Lower leg skin (tissue), 4 donors: ENCODE data around the gene SLC46A1. TPM values are rescaled to one million over a fixed set of nuclear protein-coding genes. Genes with fewer than 3 reads are reported as not detected.
"Not testable (repeated sequence)": the region's sequence is repeated elsewhere in the genome, so short reads cannot be mapped to it uniquely, and the experiment has no call there.

Experiments used
- DNase-seq, 2 donors: peaks; one replicate each; pipeline ENCODE4 v3.0.0-alpha.2; 2019; ENCODE audit warnings: low spot score in 2 of 2
- H3K4me3 ChIP-seq: fragments of 200-600 bp; sonication (generic); 2 replicates; pipeline ENCODE4 v1.5.1; 2017; ENCODE audit warnings: mild to moderate bottlenecking, low read depth; ENCODE audit not compliant: poor library complexity, severe bottlenecking
- POLR2A ChIP-seq, 2 donors: fragments of 450-650 bp; IDR thresholded peaks; one replicate each; pipeline ENCODE4 v1.6.1; 2016 to 2017; ENCODE audit warnings: antibody characterized with exemption in 2 of 2, mild to moderate bottlenecking in 1 of 2, moderate library complexity in 1 of 2
- WGBS, 2 donors: methylation state at CpG; one replicate each; pipeline ENCODE4 v1.1.5; 2018; 5-methylcytosine and 5-hydroxymethylcytosine counted together
- intact Hi-C: fragments of 100-400 bp; cut with DNase I; formaldehyde crosslinking; loops from one replicate; pipeline ENCODE4 v1.15.0; 2023; ENCODE audit warnings: low total_unique reads
- total RNA-seq, 4 donors: library from RNA; depleted of rRNA; stranded (reverse); fragments of >200 nt; gene quantifications; one replicate each; pipeline ENCODE4 v1.1.0, GENCODE V29; 2016
- TF ChIP-seq, protein P1 (sequence below), 3 donors: fragments of 450-650 bp; IDR thresholded peaks; one replicate each; pipeline ENCODE4 v1.5.1; 2016; ENCODE audit warnings: antibody characterized with exemption in 3 of 3, mild to moderate bottlenecking in 3 of 3, moderate library complexity in 2 of 3

Gene SLC46A1
- total RNA-seq, 4 donors from 2014 or later = 0.89 to 11.5 (median 4.5) TPM

DNA sequence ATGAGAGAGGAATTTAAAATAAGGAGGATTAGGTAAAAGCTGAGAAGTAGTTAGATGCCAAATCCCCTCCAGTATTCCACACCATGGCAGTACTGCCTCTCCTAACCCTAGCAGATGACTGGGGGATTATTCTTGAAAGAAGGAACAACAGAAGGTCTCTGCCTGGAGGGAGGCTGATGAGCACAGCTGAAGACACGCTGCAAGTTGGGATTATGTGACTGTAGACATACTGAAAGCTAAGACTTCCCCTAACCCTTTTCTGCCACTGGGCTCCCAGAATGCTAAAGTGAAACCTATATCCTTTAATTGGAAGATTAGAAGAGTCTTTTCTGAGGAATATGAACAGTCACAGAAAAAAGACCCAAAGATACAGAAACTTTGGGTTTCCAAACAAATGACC, 27.7 kb upstream of the SLC46A1 start:
- intact Hi-C loops = no loop called here
- TF ChIP-seq, protein P1, sequence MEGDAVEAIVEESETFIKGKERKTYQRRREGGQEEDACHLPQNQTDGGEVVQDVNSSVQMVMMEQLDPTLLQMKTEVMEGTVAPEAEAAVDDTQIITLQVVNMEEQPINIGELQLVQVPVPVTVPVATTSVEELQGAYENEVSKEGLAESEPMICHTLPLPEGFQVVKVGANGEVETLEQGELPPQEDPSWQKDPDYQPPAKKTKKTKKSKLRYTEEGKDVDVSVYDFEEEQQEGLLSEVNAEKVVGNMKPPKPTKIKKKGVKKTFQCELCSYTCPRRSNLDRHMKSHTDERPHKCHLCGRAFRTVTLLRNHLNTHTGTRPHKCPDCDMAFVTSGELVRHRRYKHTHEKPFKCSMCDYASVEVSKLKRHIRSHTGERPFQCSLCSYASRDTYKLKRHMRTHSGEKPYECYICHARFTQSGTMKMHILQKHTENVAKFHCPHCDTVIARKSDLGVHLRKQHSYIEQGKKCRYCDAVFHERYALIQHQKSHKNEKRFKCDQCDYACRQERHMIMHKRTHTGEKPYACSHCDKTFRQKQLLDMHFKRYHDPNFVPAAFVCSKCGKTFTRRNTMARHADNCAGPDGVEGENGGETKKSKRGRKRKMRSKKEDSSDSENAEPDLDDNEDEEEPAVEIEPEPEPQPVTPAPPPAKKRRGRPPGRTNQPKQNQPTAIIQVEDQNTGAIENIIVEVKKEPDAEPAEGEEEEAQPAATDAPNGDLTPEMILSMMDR (IDR thresholded peaks at IDR 0.05) = no peak
- TF ChIP-seq POLR2A (IDR thresholded peaks at IDR 0.05) = no peak
- 54 to 65% methylated on average over 1 of the region's 1 CpG for WGBS, 2 donors
- no peak for DNase-seq
- no peak overlapping the region for H3K4me3 ChIP-seq

- WGBS, 2 donors = 88 to 90% methylated on average over 4 of the region's 4 CpGs
- DNase-seq, intact Hi-C loops, H3K4me3 ChIP-seq: not testable (repeated sequence)
Observed at GRCh38 chr17:28427982-28428381, 22.0 kb upstream of the SLC46A1 start.

- 64 to 71% methylated on average over 5 of the region's 5 CpGs for WGBS, 2 donors
- TF ChIP-seq POLR2A (IDR thresholded peaks at IDR 0.05) = no peak
- TF ChIP-seq, protein P1 (IDR thresholded peaks at IDR 0.05) = no peak
- intact Hi-C loops = no loop called here
- no peak for DNase-seq
- no peak overlapping the region for H3K4me3 ChIP-seq
Observed at GRCh38 chr17:28427371-28427770, 21.4 kb upstream of the SLC46A1 start.

GRCh38 chr17:28426081-28426519, 20.1 kb upstream of the SLC46A1 start:
- 81 to 87% methylated on average over 9 of the region's 9 CpGs for WGBS, 2 donors
- H3K4me3 ChIP-seq = no peak overlapping the region
- intact Hi-C loops = no loop called here
- no peak for TF ChIP-seq POLR2A (IDR thresholded peaks at IDR 0.05)
- TF ChIP-seq, protein P1 (IDR thresholded peaks at IDR 0.05) = no peak
- no peak for DNase-seq

DNA sequence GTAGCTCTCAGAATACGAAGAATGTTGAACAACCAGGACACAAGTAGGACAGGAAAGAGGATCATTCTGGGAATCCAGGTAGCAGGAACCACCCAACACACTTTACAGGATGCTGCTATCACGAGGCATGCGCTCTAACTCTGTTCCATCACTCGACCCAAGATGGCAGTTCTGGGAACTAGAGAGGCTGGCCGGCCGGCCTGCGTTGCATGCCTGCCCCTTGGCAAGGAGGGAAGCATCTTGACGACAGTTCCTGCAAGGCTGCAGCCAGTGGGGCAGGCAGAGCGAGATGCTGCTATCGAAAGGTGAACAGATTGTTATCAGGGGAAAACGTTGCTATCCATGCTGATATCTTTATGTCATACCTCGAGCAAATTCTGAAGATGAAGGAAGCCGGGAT, 19.2 kb upstream of the SLC46A1 start:
- DNase-seq = no peak
- TF ChIP-seq, protein P1 (IDR thresholded peaks at IDR 0.05) = no peak
- TF ChIP-seq POLR2A (IDR thresholded peaks at IDR 0.05) = no peak
- intact Hi-C loops = no loop called here
- H3K4me3 ChIP-seq = no peak overlapping the region
- WGBS, 2 donors = 81 to 83% methylated on average over 13 of the region's 13 CpGs

DNA sequence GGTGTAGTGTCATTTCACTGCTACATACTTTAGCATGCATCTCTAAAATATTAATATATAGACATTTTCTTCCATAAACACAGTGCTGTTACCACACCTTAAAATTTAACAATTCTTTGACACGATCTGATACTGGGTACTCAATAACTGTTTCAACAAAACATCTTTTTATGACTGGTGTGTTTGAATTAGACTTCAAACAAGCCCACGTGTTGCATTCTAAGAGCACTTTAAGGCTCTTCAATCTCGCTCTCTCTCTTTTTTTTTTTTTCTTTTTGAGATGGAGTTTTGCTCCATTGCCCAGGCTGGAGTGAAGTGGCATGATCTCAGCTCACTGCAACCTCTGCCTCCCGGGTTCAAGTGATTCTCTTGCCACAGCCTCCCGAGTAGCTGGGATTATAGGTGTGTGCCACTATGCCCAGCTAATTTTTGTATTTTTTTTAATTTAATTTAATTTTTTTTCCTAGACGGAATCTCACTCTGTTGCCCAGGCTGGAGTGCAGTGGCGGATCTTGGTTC, 15.8 kb upstream of the SLC46A1 start:
- no peak for TF ChIP-seq POLR2A (IDR thresholded peaks at IDR 0.05)
- 79 to 80% methylated on average over 7 of the region's 7 CpGs for WGBS, 2 donors
- intact Hi-C loops = no loop called here
- DNase-seq = no peak
- no peak overlapping the region for H3K4me3 ChIP-seq

DNA sequence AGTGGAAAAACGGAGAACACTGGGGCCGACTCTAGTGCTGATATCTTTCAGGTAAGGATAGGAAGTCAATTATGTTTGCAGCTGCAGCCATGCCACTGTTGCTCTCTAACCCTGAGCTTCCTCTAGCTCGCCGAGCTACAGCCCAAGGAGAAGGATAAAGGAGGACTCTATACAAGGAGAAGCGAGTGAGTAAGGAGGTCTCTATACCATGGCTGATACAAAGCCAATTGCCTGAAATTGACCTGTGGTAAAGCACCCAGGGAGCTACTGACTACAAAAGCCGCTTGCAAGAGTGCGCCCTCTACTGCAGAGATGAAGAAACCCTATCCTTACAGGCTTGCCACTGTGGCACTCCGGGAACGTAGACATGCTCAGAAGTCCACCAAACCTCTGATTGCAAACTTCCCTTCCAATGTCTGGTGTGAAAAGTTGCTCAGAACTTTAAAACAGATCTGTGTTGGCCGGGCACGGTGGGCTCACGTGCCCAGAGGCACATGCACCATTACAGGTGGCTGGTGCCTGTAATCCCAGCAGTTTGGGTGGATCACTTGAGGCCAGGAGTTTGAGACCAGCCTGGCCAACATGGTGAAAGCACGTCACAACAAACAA, 10.8 kb upstream of the SLC46A1 start:
- intact Hi-C loops = no loop called here
- no peak overlapping the region for H3K4me3 ChIP-seq
- no peak for TF ChIP-seq POLR2A (IDR thresholded peaks at IDR 0.05)
- TF ChIP-seq, protein P1 (IDR thresholded peaks at IDR 0.05) = no peak
- DNase-seq = peak; percentile 29 to 57
- WGBS, 2 donors = 23% methylated on average over 13 of the region's 13 CpGs
